Measurements from ENCODE around the gene TMOD1. TPM values are rescaled to one million over a fixed set of nuclear protein-coding genes. Genes with fewer than 3 reads are reported as not detected.
A peak's percentile ranks its signal among the peaks of the same experiment; 100 is the strongest.

The TMOD1 gene
- total and polyA plus RNA-seq, 4 donors = 9.2 to 20.0 (median 14.1) TPM

- 77% methylated on average over 15 of the region's 15 CpGs for WGBS
- no peaks in the 10 kb centered on the region for H3K9me3 ChIP-seq (ENCODE audit: control insufficient read depth in 4 of 4, low read length in 3 of 4)
- H3K27me3 ChIP-seq (ENCODE audit: control insufficient read depth in 4 of 4, insufficient read depth in 4 of 4, low read length in 3 of 4) = no peaks in the 10 kb centered on the region
- no peak for TF ChIP-seq MAX (IDR thresholded peaks at IDR 0.05)
- TF ChIP-seq NR2F2 (IDR thresholded peaks at IDR 0.05) = no peak
- no peak for TF ChIP-seq HNF4A (conservative IDR thresholded peaks at IDR 0.05)
- TF ChIP-seq CTCF (IDR thresholded peaks at IDR 0.05; ENCODE audit: low read depth, low read length, missing input control) = no peak
- TF ChIP-seq FOXA1 (IDR thresholded peaks at IDR 0.05) = no peak
- no peak for TF ChIP-seq TAF1 (conservative IDR thresholded peaks at IDR 0.05)
- TF ChIP-seq, protein P1, sequence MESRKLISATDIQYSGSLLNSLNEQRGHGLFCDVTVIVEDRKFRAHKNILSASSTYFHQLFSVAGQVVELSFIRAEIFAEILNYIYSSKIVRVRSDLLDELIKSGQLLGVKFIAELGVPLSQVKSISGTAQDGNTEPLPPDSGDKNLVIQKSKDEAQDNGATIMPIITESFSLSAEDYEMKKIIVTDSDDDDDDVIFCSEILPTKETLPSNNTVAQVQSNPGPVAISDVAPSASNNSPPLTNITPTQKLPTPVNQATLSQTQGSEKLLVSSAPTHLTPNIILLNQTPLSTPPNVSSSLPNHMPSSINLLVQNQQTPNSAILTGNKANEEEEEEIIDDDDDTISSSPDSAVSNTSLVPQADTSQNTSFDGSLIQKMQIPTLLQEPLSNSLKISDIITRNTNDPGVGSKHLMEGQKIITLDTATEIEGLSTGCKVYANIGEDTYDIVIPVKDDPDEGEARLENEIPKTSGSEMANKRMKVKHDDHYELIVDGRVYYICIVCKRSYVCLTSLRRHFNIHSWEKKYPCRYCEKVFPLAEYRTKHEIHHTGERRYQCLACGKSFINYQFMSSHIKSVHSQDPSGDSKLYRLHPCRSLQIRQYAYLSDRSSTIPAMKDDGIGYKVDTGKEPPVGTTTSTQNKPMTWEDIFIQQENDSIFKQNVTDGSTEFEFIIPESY (IDR thresholded peaks at IDR 0.05) = no peak
- TF ChIP-seq SP1 (IDR thresholded peaks at IDR 0.05) = no peak
- no peak for TF ChIP-seq HNF4G (IDR thresholded peaks at IDR 0.05)
- no peak for TF ChIP-seq RXRA (IDR thresholded peaks at IDR 0.05)
- TF ChIP-seq RAD21 (IDR thresholded peaks at IDR 0.05) = no peak
- no peak for TF ChIP-seq EGR1 (IDR thresholded peaks at IDR 0.05; ENCODE audit: low read depth in 2 of 2)
- H3K4me3 ChIP-seq (ENCODE audit: low read depth in 1 of 3, low read length in 3 of 3) = no peak overlapping the region
- peaks cover 10 to 23% (median 16%) of the 10 kb centered on the region in 4 donors for H3K4me1 ChIP-seq (ENCODE audit: control insufficient read depth in 4 of 4, insufficient read depth in 4 of 4, low read length in 3 of 4)
- no peak overlapping the region for H3K27ac ChIP-seq (ENCODE audit: low read depth in 1 of 2, low read length in 2 of 2)
- H3K9ac ChIP-seq (ENCODE audit: low read depth in 1 of 2, low read length in 2 of 2) = no peak overlapping the region
- DNase-seq (ENCODE audit: low spot score) = no peak
- H3K36me3 ChIP-seq (ENCODE audit: control insufficient read depth in 4 of 4, insufficient read depth in 3 of 4, low read depth in 1 of 4, low read length in 3 of 4) = peaks cover 0 to 2% (median 0%) of the 10 kb centered on the region in 4 donors
Observed at GRCh38 chr9:97555164-97555563, 53.7 kb downstream of the TMOD1 start.

- Histone ChIP-seq H3K9ac (ENCODE audit: low read depth in 1 of 2, low read length in 2 of 2) (peak overlapping the region in 1 of 2 donors; percentile 24), H3K36me3 (ENCODE audit: control insufficient read depth in 4 of 4, insufficient read depth in 3 of 4, low read depth in 1 of 4, low read length in 3 of 4) (peaks cover 0 to 2% (median 0%) of the 10 kb centered on the region in 4 donors), H3K4me1 (ENCODE audit: control insufficient read depth in 4 of 4, insufficient read depth in 4 of 4, low read length in 3 of 4) (peaks cover 10 to 23% (median 16%) of the 10 kb centered on the region in 4 donors), H3K27ac (ENCODE audit: low read depth in 1 of 2, low read length in 2 of 2) (peak overlapping the region; percentile 93 to 98), H3K27me3 (ENCODE audit: control insufficient read depth in 4 of 4, insufficient read depth in 4 of 4, low read length in 3 of 4) (no peaks in the 10 kb centered on the region), H3K9me3 (ENCODE audit: control insufficient read depth in 4 of 4, low read length in 3 of 4) (no peaks in the 10 kb centered on the region), H3K4me3 (ENCODE audit: low read depth in 1 of 3, low read length in 3 of 3) (no peak overlapping the region)
- WGBS = 96% methylated on average over 10 of the region's 10 CpGs
- no peak for TF ChIP-seq EGR1 (IDR thresholded peaks at IDR 0.05; ENCODE audit: low read depth in 2 of 2)
- no peak for TF ChIP-seq HNF4A (conservative IDR thresholded peaks at IDR 0.05)
- TF ChIP-seq, protein P2, sequence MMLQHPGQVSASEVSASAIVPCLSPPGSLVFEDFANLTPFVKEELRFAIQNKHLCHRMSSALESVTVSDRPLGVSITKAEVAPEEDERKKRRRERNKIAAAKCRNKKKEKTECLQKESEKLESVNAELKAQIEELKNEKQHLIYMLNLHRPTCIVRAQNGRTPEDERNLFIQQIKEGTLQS (IDR thresholded peaks at IDR 0.05) = no peak
- TF ChIP-seq NR2F2 (IDR thresholded peaks at IDR 0.05) = no peak
- no peak for TF ChIP-seq JUND (IDR thresholded peaks at IDR 0.05)
- TF ChIP-seq FOXA1 (IDR thresholded peaks at IDR 0.05) = no peak
- TF ChIP-seq YY1 (IDR thresholded peaks at IDR 0.05) = no peak
- no peak for TF ChIP-seq SP1 (IDR thresholded peaks at IDR 0.05)
- no peak for TF ChIP-seq MAX (IDR thresholded peaks at IDR 0.05)
- no peak for TF ChIP-seq REST (IDR thresholded peaks at IDR 0.05)
- no peak for TF ChIP-seq RAD21 (IDR thresholded peaks at IDR 0.05)
- TF ChIP-seq, protein P1 (IDR thresholded peaks at IDR 0.05) = no peak
- no peak for TF ChIP-seq FOXA2 (IDR thresholded peaks at IDR 0.05)
- TF ChIP-seq GABPA (IDR thresholded peaks at IDR 0.05 in 1 of 2, conservative IDR thresholded peaks at IDR 0.05 in 1 of 2) = no peak
- no peak for TF ChIP-seq HNF4G (IDR thresholded peaks at IDR 0.05)
- no peak for TF ChIP-seq CTCF (IDR thresholded peaks at IDR 0.05; ENCODE audit: low read depth, low read length, missing input control)
- TF ChIP-seq RXRA (IDR thresholded peaks at IDR 0.05) = no peak
- DNase-seq (ENCODE audit: low spot score) = no peak
Observed at GRCh38 chr9:97556036-97556720, 54.7 kb downstream of the TMOD1 start.
